ENCODE measurements around the gene PROKR1. TPM values are rescaled to one million over a fixed set of nuclear protein-coding genes. Genes with fewer than 3 reads are reported as not detected.
"Not testable (repeated sequence)": the region's sequence is repeated elsewhere in the genome, so short reads cannot be mapped to it uniquely, and the experiment has no call there.

The PROKR1 gene
- total RNA-seq, 1 donor from 2014 or later: 1.0 TPM

DNA sequence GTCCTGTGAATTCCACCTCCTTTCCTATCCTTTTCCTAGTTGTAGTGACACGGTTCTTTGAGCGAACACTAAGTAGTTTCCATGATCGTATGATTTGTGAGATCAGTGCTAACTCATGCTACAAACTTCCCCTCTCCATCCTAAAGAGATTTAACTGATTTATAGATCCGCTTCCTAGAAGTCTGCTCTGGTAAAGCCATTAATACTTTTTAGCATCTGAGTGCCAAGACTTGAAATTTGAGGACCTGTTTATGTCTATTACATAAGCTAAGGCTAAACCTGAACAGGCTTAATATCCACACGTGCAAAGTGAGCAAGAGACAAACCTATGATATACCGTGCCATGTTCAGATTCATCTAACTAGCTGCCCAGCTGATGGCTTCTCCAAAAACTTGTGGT is 14.9 kb downstream of the PROKR1 start:
- DNase-seq: peak; percentile 35

DNA sequence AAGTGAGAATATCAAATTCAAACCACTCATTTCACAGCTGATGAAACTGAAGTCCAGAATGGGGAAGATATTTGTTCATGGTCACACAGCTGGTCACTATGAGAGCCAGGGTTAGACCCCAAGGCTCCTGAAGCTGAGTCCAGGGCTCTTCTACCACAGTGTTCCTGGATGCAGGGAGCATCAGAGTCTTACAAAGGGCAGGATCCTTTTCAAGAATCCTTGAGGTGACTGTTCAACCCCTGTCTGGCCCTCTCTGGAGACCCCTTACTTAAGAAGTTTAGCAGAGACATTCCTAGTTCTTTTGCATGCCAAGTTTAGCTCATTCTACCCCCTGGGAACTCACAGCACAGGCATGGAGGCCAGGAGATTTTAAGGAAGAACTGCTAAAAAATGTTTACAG is 15.7 kb downstream of the PROKR1 start:
- no peak for DNase-seq

DNA sequence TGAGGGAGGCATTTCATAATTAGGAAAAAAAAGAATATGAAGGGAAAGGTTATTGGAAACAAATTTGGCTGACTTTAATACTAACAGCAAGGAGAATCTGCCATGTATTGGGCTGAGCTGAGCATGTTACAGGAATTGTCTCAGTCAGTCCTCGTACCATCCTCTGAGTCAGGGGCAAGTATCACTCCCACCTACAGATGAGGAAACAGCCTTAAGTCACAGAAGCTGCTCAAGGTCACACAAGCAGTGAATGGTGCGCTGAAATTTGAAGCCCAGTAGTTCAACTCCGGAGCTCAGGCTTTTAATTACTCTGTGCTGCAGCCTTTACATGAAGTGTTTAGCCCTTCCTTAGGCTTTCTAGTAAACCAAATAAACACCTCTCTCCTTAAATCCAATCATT is 17.3 kb downstream of the PROKR1 start:
- no peak for DNase-seq

DNA sequence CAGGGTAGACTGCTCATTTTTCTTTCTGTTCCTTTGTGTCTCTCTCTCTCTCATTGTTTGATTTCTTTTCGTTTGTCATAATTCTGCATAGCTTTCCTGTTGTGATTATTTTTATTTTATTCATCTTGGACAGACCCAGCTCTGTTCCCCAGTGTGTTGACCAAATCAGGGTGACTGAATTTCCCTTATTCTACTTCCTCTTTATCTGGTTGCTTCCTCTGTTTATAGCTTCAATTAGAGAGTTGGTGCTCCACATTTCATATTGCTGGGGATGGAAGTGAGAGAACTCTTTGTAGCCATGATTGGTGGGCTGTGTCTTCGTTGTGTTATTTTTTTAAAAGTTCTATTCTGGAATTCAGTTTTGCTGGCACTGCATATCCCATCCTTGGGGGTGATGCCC is 19.1 kb downstream of the PROKR1 start:
- DNase-seq: no peak

DNA sequence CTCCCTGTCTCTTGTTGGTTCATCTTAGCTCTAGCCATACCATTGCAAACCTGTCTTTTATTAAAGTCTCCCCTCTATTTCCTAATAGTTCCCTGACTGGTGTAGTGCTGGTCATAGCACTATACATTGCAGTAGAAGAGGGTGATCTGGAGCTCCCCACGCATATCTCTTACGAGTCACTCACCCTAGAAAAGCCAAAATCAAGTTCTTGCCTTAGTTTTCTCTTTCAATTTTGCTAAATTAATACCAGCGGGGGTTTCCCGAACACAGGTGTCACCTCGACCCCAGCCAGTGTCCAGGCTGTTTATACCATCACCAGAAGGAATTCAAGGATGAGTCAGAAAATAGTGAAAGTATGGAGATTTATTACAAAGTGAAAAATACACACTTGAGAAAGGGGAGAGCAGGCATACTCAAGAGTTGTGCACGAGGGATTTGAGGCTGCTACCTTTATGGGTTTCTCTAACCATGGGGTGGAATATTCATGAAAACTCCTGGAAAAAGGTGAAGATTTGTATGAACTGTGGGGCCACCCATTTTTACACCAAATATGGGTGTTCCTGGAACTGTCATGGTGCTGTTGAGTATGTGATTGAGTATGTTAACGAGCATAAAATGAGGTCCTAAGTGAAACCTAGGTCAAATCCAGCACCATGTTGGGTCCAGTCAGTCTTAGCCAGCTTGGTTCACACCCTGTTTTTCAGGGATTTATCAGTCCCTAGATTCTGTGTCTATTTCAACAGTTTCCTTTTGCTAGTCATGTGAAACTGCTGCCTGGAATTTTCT is 20.2 kb downstream of the PROKR1 start:
- no peak for DNase-seq

DNA sequence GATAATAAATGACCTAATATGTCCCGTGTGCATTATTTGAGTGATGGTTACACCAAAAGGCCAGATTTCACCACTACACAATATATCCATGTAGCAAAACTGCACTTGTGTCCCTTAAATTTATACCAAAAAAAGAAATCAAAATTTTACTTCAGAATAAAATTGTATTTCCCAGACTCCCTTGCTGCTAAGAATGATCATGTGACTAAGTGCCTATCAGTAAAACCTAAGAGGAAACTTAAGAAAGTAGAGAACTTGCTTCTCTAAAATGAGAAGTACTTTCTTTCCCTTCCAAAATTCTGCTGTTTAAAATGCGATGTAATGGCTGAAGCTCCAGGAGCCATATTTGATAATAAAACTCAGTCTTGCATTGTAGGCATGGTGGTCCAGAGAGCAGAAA is 24.0 kb downstream of the PROKR1 start:
- no peak for DNase-seq

DNA sequence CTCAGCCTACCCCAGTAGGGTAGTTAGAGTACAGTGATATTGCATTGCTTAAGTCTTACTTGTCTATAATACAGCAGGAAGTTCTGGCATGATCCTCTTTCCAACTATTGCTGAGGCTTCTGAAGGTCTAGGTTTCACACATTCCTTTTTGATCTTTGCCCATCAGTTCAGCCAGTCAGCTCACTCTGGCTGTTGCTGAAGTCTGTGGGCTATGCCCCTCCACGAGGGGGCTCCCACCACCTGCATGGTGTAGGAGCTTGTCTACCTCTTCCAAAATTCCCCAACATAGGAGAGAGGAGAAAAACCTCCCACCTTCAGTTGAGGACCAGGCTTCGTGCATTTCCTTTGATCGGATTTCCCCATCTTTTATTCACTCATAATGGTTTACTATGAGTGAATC is 26.3 kb downstream of the PROKR1 start:
- DNase-seq: no peak

DNA sequence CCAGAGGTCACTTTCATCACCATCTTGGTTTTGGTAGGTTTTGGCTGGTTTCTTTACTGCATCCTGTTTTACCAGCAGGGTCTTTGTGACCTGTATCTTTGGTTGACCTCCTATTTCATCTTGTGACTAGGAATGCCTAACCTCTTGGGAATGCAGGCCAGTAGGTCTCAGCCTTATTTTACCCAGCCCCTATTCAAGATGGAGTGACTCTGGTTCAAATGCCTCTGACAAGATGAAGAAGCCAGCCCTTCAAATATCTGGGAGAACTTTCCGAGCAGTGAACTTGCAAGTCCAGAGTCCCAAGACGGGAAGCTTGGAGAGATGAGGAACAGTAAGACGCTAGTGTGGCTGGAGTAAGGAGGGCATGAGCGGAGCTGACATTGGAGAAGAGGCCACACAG is 28.6 kb downstream of the PROKR1 start:
- no peak for DNase-seq

DNA sequence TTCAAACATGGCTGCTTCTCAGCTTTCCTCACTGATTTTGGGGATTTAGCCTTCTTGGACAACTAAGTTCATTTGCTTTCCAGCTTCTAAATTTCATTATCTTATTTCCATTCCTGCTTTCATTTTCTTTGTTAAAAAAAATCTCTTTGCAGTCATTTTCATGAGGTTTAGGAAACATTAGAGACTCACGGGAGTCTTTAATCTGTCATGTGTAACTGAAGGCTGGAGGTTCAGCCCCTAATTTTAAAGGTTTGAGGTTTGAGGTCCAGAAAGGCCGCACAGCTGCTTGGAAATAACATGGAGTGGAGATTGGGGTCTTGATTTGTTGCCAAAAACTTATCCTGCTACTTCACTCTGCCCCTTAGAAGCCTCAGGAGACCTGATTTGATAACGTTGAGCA is 30.3 kb downstream of the PROKR1 start:
- DNase-seq: peak; percentile 15

DNA sequence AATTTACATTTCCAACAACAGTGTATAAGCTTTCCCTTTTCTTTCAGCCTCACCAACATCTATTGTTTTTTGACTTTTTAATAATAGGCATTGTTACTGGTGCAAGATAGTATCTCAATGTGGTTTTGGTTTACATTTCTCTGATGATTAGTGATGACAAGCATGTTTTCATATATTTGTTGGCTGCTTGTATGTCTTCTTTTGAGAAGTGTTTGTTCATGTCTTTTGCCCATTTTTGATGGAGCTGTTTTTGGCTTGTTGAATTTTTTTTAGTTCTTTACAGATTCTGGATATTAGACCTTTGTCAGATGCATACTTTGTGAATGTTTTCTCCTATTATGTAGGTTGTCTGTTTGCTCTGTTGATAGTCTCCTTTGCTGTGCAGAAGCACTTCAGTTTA is 32.1 kb downstream of the PROKR1 start:
- DNase-seq: no peak

DNA sequence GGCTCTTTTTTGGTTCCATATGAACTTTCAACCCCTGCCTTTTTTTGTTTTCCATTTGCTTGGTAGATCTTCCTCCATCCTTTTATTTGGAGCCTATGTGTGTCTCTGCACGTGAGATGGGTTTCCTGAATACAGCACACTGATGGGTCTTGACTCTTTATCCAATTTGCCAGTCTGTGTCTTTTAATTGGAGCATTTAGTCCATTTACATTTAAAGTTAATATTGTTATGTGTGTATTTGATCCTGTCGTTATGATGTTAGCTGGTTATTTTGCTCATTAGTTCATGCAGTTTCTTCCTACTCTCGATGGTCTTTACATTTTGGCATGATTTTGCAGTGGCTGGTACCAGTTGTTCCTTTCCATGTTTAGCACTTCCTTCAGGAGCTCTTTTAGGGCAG is 34.5 kb downstream of the PROKR1 start:
- DNase-seq: not testable (repeated sequence)

DNA sequence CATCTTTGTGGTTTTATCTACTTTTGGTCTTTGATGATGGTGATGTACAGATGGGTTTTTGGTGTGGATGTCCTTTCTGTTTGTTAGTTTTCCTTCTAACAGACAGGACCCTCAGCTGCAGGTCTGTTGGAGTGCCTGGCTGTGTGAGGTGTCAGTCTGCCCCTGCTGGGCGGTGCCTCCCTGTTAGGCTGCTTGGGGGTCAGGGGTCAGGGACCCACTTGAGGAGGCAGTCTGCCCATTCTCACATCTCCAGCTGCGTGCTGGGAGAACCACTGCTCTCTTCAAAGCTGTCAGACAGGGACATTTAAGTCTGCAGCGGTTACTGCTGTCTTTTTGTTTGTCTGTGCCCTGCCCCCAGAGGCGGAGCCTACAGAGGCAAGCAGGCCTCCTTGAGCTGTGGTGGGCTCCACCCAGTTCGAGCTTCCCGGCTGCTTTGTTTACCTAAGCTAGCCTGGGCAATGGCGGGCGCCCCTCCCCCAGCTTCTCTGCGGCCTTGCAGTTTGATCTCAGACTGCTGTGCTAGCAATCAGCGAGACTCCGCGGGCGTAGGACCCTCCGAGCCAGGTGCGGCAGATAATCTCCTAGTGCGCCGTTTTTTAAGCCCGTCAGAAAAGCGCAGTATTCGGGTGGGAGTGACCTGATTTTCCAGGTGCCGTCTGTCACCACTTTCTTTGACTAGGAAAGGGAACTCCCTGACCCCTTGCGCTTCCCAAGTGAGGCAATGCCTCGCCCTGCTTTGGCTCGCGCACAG is 36.0 kb downstream of the PROKR1 start:
- not testable (repeated sequence) for DNase-seq

DNA sequence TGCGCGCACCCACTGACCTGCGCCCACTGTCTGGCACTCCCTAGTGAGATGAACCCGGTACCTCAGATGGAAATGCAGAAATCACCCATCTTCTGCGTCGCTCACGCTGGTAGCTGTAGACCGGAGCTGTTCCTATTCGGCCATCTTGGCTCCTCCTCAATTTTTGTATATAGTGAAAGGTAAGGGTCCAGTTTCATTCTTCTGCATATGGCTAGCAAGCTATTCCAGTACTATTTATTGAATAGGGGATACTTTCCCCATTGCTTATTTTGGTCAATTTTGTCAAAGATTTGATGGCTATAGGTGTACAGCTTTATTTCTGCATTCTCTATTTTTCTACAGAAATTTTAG is 36.5 kb downstream of the PROKR1 start:
- DNase-seq: not testable (repeated sequence)

DNA sequence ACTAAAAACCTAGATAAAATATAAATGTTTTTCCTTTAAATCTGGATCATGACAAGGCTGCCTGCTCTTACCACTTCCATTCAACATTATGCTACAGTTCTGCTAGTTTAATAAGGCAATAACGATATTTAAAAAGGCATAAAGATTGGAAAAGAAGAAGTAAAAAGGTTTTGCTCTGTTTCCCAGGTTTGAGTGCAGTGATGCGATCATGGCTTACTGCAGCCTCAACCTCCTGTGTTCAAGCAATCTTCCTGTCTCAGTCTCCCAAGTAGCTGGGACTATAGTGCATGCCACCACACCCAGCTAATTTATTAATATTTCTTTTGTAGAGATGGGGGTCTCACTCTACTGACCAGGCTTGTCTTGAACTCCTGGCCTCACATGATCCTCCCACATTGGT is 40.8 kb downstream of the PROKR1 start:
- DNase-seq: no peak

DNA sequence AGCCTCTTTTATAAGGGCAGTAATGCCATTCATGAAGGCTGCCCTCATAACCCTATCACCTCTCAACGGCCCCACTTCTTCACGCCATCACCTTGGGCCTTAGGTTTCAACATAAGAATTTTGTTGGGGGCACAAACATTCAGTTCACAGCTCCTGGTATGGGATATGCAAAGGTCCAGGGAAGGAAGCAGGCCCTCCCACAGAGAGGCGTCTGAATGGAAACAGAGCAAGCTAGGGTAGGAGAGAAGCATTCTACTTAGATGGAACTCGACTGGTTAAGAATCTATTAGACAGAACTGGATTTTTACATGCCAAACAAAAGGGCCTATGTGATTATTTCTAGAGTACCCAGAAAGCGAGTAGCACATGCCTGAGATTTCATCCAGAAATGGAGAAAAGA is 42.8 kb downstream of the PROKR1 start:
- DNase-seq: no peak

DNA sequence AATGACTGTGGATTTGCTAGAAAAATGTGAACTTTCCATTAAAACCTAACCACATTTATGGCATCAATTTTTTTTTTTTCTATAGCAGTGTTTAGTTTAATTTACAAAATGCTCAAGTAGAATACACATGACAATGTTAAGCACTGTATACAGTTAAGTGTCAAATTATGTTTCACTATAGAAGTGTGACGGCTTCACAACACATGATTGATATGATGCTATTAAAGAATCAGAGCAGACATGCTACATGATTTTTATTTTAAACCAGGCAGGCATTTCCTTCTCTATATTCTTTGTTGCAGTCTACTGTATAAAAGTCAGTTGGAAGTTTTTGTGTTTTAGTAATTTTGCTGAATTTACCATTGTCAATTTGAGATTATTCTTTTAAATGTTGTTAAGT is 43.6 kb downstream of the PROKR1 start:
- no peak for DNase-seq

DNA sequence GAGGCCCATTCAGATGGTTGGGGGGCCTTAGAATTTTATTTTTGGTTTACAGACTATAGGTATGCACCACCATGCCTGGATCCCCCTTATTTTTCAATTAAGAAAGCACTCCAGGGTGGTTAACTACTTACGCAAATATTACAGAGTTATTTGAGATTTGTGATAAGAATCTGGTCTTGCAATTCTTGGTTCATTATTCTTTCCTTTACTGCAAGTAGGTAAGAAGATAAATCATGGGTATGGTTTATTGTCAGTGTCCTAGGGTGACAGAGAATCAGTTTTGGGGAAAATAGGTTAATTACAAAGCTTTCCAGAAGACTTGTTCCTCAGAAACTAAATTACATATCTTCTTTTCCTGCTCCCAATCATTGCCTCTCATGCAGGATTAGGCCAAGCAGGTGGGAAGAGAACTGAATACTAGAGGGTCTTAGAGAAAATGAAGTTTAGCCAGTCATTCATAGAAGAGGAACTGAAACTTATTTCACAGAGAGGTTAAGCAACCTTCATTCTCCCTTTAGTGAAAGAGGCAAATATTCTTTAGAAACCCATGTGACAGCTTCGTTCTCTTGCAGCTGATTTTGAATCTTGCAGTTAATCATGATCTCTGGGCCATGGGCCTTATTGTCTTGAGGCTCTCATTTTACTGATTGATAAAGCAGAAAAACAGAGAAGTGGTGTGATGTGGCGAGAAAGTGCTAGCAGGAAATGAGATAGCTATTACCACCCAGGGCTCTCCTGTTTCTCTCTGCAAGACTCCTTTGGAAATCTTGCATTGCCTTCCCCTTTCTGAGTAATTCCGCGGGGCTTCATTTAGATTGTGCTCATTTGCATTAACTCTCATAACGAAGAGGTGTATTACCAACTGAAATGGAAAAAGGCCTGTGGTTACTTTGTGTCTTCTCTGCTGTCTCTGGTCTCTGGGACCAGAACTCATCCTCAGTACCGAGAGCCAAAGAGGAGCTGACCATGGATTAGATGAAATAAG is 46.5 kb downstream of the PROKR1 start:
- DNase-seq: no peak

DNA sequence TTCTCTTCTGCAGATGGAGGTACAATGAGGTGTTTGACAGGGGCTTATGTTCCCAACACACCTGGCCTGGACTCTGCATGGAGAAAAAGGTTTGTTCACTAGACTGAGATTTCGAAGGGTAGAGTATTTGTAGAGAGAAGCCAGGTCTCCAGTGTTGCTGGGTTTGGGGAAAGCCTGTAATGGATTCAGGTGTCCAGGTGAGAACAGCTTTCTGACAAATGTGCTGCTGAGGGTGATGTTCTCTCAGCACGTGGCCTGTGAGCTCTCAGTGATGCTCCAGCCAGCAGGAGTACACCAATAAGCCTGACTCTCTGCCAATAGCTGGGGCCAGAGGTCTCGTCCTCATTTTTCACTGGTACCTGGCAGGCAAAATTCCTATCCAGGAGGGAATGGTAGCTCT is 47.5 kb downstream of the PROKR1 start:
- no peak for DNase-seq

DNA sequence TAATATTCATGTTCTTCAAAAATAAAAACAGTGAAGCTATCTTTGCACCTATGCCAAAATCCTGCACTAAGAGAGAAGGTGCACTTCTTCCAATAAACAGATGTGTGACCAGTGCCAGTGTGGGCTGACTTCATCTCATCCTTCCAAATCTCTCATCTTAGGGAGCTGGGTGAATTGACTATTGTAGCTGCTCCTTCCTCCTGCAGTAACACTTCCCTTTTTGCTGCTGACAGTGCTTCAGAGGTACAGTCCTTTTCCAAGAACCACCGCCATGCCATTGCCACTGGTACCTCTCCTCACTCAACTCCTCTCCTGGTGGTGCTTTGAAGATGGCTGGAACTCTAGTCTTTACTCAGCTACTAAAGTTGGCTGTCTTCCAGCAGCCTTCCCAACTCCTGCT is 49.1 kb downstream of the PROKR1 start:
- no peak for DNase-seq

DNA sequence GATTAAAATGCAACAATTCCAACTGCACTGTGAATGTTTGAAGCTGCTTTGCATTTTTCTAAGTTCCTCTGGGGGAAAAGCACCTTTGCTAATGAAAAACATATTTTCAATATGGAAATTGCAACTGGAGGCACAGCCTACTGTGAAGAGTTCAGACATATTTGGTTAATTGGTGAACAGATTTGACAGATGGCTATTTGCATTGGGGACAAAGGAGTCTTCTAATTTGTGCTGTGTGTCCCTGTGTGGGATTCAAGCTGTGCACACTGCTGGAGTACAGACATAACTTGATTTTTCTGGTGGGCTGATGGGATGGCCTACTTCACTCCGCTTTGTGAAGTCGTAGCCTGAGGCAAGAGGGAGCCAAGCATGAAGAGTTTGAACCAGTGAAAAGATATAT is 50.6 kb downstream of the PROKR1 start:
- no peak for DNase-seq

DNA sequence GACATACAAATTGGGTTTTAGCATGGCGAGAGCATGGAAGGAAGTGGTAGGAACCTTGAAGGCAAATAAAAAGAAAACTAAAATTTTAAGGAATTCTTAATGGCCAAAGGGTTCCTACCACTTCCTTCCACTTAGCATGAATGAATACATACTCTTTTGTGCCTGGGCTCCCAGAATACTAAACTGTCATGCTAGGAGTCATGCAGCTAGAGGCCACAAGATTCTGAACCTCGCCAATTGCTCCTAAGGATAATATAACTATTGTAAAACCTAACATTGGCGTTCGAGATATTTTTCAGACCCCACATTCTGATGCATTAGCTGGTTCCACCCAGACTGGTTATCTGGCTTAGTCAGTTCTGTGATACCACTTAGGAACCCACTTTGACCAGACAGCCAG is 52.6 kb downstream of the PROKR1 start:
- DNase-seq: no peak

DNA sequence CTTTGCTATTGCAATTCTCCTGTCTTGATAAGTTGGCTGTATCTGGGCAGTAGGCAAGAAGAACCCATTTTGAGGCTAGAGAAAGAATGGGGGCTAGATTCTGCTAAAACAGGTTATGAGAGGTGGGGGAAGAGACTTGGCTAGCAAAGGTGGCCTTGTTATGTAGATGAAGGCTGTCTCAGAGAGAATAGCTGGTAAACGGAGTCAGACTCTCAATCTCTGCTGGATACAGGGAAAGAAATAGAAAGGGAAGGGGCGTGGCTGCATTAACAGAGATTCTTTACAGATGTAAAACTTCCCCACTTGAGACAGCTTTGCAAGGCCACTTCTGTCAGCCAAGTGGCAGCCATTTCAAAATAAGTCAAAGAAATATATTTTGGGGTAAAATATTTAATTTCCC is 53.2 kb downstream of the PROKR1 start:
- no peak for DNase-seq

Measured in tongue (tissue), 2 donors.